Fibroblast of skin of right biceps (primary cell): ENCODE measurements around the gene GALNT1.
A peak's percentile ranks its signal among the peaks of the same experiment; 100 is the strongest.

ENCODE experiments used
- DNase-seq: peaks from one replicate; pipeline ENCODE4 v3.0.0-alpha.2; 2013

The GALNT1 gene

DNA sequence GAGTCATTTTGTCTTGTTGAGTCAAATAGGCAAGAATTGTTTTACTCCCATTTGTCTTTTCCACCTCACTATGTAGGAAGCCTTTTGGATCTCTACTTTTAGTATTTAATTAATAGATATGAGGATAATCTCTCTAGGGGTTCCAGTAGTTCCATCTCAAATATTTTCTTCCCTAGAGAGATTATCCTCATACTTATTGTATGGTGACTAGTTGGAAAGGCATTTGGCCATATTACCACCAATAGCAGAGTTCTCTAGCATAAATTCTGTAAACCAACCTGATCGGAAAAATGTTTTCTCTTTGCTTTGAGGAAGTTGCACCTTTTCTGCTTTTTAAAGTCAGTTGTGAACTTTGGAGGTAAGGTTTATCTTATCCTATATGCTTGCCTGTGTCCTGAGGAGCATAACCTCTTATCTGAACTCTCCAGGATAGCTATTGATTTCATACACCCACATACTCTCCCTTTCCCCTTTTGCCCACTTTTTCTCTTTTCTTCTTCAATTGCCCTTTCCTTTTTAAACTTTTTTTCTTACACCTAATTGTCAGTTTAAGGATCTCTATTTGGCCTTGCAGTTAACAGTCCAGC, 100.8 kb downstream of the GALNT1 start:
- DNase-seq = peak; percentile 49

DNA sequence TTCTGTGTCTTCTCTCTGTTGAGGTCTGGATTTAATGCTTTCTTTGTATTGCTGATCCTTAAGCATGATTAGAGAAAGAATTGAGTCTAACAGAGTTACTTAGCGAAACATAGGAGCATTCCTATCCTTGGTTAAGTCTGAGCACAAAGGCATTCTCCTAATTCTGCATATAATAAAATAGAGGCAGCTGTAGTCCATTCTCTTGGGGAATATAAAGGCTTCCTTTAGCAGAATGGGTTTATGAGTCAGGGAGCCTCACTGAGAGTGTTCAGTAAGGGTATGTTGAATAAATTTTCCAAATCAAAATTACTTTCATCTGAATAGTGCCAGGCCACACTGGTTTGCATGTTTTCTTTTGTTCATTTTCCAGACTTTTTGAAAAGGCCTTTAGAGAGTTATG, 101.5 kb downstream of the GALNT1 start:
- DNase-seq = peak; percentile 37

DNA sequence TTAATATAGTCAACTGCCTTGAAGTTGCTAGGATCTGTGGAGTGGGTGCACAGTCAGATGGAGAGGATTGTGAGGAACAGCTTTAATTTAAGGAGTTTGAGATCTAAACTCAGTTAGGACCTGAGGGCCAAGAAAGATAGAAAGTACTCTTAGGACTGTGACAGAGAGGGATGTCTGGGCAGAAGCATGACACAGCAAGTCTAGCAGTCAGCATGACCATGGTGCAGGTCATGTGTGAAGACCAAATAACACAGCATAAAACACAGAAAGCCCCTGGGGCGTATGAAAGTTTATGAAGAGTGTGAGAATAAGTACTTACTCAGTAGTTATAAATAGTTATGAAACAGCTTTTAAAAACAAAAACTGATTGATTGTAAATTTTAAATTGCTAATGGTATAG, 107.2 kb downstream of the GALNT1 start:
- DNase-seq = no peak

DNA sequence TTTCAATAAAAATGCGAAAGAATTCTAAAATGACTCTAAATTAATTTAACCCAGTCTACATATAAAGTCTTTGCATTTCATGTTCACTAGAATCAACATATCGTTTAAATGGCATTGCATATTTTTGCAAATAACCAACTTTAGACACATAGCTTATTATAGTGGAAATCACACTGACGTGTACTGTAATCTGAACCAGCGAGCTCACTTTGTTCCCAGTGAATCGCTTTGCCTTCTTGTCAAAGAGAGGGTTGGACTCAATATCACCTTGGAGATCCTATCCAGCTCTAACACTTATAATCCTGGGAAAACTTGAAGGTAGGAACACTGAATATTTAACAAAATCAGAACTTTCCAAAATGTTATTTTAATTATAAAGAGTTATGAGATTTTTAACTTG, 108.2 kb downstream of the GALNT1 start:
- DNase-seq = no peak

DNA sequence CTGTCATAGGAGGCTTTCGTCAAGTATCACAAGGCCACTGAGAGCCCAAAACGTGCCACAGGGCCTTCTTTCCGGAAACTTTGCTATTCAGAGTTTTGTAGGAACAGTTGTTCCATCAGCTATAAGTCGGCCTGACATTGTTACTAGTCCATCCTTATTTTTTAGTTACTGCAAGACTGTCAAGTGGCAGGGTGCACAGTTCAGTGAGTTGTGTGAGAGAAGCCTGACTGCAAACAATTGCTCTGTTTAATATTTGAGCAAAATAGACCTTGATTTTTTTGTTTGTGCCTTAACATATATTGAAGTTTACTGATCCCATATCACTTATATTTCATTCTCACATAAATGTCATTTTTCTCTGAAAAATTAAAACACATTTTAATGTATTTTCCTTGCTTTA, 110.1 kb downstream of the GALNT1 start:
- DNase-seq = no peak

DNA sequence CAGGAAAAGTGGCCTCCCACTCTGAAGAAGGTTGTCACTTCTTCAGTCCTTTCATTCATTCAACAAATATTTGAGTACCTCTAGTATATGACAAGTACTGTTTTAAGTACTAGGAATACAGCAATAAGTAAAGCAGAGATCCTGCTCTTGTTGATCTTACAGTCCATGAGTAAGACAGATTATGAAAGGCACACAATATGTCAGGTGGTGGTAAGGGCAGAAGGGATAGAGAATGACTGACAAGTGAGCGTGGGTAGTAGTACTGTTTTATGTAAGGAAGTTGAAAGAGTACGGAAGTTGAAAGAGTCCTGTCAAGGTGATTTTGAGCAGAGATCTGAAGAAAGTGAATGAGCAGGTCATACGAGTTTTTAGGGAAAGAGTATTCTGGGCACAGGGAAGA, 111.3 kb downstream of the GALNT1 start:
- DNase-seq = no peak

DNA sequence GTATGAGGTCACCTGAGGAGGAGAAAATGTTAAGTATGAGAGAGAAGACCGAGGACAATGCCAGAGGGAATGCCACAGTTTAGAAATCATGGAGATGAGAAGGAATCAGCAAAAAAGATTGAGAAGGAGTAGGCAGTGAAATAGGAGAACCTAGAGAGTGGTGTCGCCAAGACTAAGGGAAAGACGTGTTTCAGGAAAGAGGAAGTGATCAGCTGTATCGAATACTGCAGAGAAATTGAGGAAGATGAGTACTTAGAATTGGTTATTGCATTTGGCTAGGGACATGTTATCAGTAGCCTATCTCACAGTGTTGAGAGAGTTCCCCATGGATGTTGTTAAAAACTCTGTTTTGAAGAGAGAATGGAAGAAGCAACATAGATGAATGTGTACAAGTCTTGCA, 112.3 kb downstream of the GALNT1 start:
- DNase-seq = no peak

DNA sequence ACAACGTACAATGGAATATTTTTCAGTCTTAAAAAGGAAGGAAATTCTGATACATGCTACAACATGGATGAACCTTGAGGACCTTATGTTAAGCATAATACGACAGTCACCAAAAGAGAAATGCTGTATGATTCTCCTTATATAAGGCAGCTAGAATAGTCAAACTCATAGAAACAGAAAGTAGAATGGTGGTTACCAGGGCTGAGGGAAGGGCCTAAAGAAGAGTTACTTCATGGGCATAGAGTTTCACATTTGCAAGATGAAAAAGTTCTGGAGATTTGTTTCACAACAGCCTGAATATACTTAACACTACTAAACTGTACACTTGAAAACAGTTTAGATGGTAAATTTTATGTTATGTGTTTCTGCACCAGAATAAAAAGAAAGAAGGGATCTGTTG, 113.3 kb downstream of the GALNT1 start:
- DNase-seq = no peak

DNA sequence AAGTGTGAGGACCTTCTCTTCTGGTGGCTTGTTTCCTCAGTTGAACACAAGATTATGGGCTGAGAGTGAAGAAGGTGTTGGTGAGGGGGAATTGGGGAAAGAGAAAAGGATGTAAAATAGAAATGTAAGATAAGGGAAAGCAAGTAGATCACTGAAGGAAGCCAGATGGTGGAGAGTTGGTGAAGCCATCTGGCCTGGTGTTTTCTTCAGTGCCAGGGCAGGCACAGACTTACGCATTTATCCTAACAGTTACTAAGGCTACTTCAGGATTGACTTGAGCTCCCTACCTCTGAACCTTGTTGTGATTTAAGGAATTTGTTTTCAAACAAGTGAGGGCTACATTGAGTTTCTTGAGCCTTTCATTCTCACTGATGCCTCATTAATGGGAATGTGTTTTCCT, 113.8 kb downstream of the GALNT1 start:
- DNase-seq = no peak

DNA sequence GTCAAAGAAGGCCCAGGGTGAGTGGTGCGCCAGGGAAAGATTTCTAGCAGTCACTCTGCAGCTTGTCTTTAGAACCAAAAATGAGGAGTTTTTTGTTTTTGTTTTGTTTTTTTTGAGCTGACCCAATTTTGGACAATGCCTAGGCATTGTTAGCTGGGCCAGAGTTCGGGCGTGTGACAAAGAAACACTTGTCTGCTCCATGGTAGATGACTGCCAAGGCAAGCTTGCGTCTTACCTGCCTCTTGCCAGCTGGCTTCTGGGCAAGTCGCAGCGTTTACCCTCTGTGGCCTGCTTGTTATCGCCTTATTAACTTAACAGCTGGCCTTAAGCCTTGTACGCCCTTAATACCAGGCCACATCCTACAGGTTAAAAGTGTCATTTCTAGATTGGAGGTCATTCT, 114.3 kb downstream of the GALNT1 start:
- no peak for DNase-seq

DNA sequence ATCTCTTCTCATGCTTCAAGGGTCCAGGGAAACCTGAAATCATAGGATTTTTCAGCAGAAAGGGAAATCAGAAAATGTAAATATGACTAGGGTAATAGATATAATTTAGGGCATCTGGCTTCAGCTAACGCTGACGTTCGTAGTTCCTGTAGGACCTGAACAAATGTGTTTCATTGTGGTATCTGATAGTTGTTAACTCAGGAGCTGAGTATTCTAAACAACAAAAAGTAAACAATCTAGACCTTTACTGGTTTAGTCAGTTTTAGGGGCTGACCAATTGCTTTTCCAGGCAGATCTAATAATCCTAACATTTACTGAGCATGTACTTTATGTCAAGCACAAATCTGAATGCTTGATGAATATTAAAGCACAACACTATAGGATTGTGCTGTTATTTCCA, 114.8 kb downstream of the GALNT1 start:
- DNase-seq = no peak

DNA sequence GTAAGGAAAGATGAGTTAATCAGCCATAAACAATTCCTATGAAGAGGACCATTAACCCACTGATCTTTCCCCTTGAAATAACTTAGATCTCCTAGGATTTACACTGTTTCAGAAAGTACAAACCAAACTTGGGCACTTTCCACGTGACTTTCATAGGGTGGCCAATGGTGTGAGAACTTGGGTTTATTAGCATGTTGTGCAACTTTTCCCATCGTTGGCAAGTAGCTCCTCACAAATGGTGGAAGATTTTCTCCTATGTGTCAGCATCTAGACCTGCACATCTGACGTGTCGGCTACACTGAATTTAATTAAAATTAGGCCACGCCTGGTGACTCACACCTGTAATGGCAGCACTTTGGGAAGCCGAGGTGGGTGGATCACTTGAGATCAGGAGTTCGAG, 116.3 kb downstream of the GALNT1 start:
- no peak for DNase-seq

DNA sequence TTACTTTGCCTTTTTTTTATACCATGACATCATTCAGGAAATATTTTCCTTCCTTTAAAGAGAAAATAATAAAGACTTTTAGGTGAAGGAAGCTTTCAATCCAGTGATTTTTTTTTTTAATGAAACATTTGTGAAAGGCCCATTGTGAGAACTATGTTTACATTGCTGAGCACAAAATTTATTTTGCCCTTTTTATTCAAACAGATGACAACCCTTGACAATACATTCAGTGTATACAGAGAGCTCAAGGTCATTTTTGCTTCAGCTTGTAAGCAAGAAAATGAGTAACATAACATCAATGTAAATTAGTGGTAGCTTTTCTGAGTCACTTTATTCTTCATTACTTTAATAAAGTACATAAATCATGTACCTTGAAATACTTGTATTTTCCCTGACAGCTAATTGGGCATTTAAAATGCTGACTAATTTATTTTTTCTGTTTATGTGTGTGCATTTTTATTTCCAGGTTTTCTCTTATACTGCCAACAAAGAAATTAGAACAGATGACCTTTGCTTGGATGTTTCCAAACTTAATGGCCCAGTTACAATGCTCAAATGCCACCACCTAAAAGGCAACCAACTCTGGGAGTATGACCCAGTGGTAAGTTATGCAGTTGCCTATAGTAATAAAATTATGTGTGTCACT, 121.6 kb downstream of the GALNT1 start:
- peak; percentile 18 for DNase-seq

DNA sequence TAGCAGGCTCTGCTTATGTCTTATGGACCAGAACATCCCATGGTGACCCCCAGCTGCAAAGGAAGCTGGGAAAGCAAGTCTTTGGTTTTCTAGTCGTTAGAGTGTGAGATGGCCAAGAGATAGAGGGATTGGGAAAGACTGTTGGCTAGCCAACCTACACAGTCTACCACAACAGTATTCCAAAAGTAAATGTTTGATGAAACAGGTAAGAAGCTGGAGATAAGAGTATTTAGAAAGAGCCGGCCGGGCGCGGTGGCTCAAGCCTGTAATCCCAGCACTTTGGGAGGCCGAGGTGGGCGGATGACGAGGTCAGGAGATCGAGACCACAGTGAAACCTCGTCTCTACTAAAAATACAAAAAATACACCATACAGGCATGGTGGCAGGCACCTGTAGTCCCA, 124.4 kb downstream of the GALNT1 start:
- DNase-seq = no peak

DNA sequence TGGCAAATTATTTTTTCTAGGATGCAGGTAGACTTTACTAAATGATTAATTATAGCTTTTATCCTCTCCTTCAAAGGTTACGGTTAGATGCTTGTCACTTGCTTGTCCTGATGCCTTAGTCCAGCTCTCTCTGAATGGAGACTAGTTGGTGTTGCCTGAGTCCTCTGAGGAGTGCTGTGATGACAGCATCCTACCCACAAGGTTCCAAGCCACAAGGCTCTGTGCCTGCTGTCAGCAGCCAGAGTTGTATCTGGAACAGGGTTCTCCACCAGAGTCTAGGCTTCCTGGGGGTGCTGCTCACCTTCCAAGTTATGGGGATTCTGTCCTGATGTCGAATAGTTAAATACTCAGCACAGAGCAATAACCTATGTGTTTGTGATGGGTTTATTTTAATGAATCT, 125.7 kb downstream of the GALNT1 start:
- DNase-seq = no peak

DNA sequence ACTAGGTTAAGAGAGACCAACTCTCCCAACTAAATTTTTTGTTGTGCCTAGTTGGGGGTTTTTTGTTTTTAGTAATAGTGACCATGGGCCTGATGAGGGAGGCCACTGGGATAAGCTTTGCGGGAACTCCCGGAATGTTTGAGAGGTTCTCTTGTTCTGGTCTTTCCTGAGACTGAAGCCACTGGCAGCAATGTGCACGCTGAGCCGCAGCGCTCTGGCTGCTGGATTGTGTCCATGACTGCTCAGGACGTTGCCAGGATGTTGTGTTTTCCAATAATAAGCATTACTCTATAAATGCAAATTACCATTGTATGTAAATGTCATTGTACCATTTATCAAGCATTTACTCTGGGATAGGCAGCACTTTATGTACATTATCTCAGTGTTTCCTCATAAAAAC, 126.1 kb downstream of the GALNT1 start:
- no peak for DNase-seq

DNA sequence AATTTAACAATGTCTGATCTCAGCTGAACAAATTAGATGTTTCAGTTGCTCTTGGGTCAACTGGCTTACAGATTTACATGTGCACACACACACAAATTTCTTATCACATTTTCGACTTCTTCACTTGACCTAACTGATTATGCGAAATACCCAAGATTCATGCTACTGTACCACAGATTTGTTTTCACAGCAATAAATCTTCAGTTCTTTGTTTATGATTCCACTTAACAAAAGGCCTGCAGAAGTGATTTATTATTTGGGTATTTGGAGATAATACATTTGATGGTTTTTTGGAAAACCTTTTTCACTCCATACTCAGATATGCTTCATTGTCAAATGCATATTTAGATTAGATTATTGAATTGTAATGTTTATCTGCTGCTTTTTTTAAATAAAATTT, 129.0 kb downstream of the GALNT1 start:
- DNase-seq = no peak

DNA sequence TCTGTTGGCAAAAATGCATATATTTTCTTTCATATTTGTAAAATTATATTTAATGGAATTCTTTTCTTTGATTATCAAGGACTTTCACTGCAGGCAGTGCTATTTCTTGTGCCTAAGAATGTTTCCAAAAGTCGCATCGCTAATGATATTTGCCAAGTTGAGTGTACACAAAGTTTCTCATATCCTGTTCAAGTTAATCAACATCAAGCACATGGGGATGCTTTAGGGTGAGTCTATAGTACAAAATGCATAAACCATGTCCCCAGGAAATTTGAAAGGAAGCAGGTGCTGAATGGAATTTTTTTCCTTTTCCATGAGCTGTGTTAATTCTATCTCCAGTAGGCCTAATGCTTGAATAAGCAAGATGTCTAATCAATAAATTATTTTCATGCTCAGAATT, 129.7 kb downstream of the GALNT1 start:
- DNase-seq = no peak

DNA sequence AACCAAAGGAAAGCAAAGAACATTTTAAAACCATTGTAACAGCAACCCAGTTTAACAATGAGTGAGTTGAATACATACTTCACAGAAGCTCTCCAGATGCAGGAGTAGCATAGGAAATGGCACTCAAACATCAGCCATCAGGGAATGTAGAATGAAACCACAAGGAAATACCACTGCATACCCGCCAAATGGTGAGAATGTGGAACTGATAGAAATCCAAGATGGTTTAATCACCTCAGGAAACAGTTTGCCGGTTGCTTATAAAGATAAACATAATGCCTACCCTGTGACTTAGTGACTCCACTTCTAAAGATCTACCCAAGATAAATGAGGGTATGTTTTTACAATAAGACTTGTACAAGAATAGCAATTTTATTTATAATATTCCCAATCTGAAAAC, 132.0 kb downstream of the GALNT1 start:
- DNase-seq = peak; percentile 75

DNA sequence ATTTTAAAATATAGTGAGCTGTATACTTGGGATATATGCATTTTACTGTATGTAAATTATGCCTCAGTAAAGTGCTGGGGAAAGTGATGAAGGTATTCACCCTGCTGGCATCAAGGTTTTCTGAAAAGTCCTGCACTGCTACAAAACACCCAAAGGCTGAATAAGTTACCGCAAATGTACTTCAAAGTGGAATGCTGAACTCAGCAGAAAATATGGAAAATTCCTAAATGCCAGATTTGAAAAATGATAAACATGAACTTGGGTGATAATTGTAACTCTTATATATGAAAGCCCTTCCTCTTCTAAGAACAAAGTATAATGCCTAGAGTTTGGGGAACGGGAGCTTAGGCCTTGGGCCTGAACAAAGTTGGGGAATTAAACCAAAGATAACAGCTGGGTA, 133.0 kb downstream of the GALNT1 start:
- DNase-seq = no peak

DNA sequence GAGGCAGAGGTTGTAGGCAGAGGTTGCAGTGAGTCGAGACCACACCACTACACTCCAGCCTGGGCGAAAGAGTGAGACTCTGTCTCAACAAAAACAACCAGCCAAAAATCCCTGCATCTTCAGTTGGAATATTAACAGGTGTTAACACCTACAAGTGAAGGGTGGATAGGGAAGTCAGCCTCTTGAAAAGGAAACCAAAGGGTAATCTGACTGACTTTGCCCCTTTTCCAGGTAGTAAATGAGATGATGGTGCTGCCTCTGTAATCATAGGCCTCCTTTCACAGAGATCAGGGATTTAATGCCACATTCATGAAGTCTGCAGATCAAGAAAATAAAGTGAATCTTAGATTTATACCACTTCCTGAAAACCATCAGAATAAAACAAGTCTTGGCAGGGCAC, 133.6 kb downstream of the GALNT1 start:
- no peak for DNase-seq

DNA sequence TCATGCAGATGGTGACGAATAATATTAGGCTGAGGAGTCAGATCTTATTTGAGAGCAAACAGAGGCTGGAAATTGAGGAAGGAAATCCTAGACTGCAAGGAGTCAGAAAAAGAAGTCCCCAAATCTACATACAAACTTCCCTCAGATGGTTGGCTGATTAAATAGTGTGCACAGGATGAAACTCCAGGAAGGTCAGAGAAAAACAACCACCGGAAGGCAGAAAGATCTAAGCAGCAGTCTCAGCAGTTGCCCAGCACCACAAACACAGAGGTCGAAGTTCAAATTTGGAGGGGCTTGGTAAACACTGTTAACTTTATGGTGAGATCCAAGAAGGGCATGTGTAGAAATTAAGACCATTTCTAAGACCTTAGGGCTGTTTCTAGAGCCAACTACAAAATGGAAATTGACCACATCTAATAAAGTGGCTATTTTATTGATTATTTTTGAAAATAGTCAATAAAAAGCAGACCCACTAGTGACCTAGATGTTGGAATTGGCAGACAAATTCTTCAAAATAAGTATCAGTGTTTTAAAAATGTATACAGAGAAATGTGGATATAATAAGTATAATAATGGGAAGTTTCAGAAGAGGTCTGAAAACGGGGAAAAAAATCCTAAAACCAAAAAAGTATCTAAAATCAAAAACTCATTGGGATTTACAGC, 134.8 kb downstream of the GALNT1 start:
- DNase-seq = no peak

DNA sequence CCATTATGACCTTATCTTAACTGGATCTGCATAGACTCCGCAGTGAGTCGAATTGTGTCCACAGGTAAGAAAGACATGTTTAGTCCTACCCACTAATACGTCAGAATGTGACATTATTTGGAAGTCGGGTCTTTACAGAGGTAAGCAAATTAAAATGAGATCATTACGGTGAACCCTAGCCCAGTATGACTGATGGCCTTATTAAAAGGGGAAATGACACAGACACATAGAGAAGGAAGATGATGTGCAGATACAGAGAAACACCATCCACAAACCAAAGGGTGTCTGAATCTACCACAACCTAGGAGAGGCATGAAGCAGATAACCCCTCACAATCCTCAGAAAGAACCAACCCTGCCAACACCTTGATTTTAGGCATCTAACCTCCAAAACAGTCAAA, 135.6 kb downstream of the GALNT1 start:
- DNase-seq = no peak

DNA sequence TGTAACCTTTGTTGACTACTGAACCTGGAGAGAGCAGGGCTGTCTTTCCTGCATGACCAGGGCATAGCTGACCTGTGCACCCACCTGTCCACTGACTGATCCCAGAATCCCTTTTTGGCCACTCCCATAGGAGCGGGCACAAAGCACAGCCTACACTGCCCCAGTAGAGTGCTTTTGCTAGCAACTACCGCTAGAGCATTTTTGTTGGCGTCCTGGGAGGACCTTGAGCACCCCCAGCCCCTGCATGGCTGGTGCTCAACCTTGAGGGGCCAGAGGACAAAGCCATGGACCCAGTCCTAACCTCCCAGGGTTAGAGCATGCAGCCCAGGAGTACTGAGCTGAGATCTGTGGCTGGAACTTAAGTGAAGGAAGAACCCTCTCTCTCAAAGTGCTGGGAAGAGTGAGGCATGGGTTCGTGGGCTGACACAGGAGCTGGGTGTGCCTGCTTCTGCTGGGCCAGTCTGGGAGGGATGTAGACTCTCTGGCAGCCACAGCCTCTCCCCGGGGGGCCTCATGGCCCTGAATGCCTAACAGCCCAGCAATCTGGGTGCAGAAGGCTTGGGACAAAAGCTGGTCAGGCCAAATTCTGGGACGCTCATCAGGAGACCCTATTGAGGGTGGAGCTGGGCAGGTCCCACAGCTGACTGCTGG, 140.0 kb downstream of the GALNT1 start:
- no peak for DNase-seq
